ENCODE measurements around the gene TTC23L.

TTC23L gene

GRCh38 chr5:34833090-34833489 is 5.9 kb upstream of the TTC23L start:
- no peak for DNase-seq (ENCODE audit: low read depth, low spot score)

GRCh38 chr5:34833976-34834793 is 4.8 kb upstream of the TTC23L start:
- no peak for DNase-seq (ENCODE audit: low read depth, low spot score)

DNA sequence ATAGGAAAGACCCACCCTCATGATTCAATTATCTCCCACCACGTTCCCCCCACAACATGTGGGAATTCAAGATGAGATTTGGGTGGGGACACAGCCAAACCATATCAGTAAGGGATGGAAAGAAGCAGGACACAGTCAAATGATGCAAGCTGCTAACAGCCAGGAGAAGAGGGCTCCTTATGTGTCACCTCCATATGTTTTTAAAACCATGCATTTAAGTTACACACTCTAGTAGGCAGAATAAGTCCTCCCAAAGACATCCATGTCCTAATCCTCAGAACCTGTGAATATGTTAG is 4.2 kb upstream of the TTC23L start:
- no peak for DNase-seq (ENCODE audit: low read depth, low spot score)

DNA sequence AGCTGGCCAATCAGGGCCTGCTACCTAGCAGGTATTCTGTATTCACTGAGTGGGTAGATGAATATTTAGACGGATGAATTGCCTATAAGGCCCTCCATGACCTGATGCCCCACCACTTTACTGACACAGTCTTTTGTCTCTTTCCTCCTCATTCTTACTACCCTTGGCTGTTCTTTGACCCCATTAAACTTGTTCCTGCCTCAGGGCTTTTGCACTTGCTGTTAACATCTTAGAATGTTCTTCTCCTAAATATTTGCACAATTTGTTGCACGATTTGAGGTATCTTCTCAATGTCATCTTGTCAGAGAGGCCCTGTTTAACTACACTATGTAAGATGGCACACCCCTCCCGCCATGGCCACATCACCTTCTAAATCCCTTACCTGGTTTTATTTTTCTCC is 3.3 kb upstream of the TTC23L start:
- no peak for DNase-seq (ENCODE audit: low read depth, low spot score)

- DNase-seq (ENCODE audit: low read depth, low spot score) = no peak
Observed at GRCh38 chr5:34841816-34842215, 2.9 kb downstream of the TTC23L start.

DNA sequence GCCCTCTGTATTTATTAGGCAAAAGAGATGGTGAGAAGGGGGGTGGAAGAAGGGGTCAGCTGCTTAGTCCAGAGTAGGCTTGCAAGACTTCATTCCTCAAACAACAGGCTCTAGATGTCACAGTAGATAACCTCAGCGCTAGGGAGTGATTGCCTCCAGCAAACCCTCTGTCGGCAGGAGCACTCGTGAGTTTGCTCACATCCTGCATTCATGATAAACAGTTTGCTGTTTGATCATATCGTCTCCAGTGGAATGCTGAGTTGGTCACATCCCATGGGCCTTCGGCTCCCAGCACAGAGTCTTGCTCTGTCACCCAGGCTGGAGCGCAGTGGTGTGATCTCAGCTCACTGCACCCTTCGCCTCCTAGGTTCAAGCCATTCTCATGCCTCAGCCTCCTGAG is 3.6 kb downstream of the TTC23L start:
- peak; percentile 52 for DNase-seq (ENCODE audit: low read depth, low spot score)

- DNase-seq (ENCODE audit: low read depth, low spot score) = no peak
Observed at GRCh38 chr5:34843497-34843896, 4.5 kb downstream of the TTC23L start.

- DNase-seq (ENCODE audit: low read depth, low spot score) = no peak
Observed at GRCh38 chr5:34844106-34844505, 5.1 kb downstream of the TTC23L start.

DNA sequence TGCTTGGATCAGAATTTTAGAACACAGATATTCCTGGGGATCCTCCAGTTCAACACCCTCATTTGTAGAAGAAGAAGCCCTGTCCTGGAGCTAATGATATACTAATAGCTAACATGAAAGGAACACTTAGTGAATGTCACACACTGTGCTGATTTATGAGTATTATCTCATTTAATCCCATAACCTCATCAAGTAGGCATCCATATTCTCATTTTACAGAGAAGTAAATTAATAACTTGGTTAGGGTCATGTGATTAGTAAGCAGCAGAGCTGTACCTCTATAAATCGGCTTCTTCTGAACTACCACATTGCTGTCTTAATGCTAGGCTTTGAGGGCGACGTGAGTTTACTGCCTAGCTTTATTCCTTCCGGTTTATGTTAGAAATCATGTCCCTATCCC is 6.0 kb downstream of the TTC23L start:
- no peak for DNase-seq (ENCODE audit: low read depth, low spot score)

DNA sequence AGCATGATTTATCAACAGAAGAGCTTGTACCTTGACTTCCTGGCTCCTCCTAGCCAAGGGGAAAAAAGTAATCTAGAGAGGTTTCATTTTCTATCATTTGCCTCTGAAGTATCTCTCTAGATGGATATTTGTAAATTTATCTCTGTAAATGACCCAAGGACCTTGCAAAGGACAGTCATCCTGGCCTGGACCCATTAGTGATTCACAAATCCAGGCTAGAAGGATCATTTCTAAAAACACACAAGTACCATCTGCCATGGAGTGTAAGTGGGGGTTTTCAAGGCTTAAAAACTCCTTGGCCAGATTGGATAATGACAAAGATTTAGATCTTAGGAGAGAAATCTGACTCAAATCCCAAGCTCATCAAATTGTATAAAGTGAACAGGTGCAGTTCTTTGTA is 8.1 kb downstream of the TTC23L start:
- DNase-seq (ENCODE audit: low read depth, low spot score) = no peak

- no peak for DNase-seq (ENCODE audit: low read depth, low spot score)
Observed at GRCh38 chr5:34847552-34847951, 8.6 kb downstream of the TTC23L start.

DNA sequence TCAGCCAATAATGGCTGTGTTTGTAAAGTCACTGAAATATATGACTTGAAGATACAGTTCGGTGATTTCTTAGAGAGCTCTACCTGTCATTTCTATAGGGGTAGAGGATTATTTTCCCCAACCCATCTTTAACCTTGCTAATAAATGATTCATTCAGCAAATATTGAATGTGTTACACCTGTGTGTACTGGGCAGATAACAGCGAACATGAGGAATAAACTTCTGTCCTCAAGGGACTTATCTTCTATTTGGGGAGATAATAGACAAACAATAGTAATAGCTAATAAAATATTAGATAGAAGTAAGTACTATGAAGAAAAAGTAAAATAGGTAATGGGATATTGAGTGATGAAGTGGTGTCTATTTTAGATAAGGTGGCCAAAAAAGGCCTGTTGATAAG is 9.3 kb downstream of the TTC23L start:
- DNase-seq (ENCODE audit: low read depth, low spot score) = no peak

DNA sequence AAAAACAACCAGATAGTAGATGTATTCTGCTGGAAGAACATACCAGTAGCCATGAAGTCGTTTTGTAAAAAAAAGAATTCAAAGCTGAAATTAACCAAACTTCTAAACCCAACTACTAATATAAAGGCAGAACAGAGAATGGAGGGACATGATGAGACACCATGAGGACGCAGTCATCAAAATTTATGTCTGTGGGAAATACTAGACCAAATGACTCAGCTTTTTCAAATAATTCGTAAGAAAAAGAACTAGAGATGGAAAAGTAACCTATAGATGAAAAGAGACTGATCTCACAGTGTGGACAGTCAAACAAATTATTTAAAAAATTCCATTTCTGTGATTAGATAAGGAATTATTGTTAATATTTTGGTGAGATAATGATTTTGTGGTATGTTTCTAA is 10.3 kb downstream of the TTC23L start:
- no peak for DNase-seq (ENCODE audit: low read depth, low spot score)

DNA sequence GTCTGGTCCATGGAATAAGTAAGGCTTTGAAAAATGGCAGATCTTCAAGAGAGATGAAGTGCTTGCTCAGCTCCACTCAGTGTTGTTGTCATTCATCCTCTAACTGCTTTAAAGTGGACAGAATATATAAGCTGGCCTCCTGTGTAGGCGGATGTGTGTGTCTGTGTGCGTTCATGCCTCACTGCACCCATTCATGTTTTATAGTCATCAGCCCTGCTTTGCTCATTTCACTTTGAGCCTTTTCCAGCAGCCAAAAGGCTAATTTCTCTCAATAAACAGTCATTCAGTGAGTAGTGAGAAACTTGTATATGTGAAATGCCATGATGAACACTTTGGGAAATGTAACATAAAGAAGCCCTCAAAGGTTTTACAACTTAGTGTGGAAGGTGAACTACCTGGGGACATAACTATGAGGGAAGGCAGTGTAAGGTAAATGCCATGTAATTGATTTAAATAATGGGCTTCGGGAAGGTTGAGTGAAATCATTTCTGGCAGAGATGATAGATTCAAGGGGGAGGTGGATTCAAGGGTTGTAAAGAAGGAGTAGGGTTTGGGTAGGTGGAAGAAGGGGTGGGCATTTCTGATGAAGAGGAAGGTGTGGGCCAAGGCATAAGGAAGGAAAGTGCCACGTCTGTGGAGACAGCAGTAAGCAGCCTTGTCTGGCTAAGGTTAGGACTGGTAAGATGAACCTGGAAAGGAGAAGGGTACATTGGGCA is 15.7 kb downstream of the TTC23L start:
- DNase-seq (ENCODE audit: low read depth, low spot score) = no peak

DNA sequence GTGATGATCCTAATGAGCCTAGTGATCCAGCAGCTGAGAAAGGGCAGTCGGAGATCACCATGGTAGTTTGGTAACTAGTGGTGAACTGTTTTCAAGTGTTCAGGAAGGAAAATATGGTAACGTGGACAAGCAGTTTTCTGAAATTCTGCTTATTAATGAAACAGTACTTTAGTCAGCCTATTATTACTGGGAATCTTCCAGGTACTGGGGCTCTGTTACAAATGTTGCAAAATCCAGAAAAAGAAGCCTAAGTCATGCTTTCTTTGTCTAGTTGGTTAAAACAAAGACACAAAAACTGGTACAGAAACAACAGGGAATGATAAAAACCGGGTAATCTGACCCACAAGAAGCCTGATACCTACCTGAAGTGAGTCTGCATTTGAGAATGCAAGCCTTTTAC is 18.2 kb downstream of the TTC23L start:
- DNase-seq (ENCODE audit: low read depth, low spot score) = no peak

GRCh38 chr5:34857894-34858293 is 18.9 kb downstream of the TTC23L start:
- DNase-seq (ENCODE audit: low read depth, low spot score) = no peak

DNA sequence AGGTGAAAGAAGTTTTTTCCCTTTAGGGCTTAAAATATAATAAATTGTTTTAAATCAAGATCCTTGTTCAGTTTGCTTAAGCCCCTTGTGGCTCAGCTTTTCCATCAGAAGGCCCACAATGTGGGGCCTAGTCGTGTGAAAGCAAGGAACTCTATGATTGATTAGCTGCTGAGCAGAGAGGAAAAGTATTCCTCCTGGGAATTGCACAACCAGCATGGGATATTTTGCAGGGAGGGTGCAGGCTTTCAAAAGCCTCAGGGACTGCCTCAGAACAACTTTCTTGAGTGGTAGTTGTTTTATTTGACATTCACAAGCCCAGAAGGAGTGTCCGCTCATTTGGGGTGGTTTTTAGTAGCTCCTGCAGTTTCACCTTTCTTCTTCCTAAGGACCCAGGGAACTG is 19.8 kb downstream of the TTC23L start:
- DNase-seq (ENCODE audit: low read depth, low spot score) = no peak

DNA sequence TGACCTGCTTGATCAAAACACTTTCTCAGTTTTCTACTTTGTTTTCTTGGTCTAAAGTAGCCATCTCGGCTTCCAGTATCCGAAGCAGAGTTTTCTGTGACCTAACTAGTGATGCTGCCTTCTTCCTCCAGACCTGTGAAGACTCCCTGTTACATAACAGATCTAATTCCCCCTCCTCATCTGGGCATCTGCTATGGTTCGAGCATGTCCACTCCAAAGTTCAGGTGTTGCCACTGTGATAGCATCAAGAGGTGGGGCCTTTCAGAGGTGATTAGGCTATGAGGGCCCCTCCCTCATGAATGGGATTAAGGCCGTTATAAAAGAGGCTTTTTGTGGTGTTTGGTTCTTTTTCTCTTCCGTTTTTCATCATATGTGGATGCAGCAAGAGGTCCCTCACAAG is 20.3 kb downstream of the TTC23L start:
- no peak for DNase-seq (ENCODE audit: low read depth, low spot score)

DNA sequence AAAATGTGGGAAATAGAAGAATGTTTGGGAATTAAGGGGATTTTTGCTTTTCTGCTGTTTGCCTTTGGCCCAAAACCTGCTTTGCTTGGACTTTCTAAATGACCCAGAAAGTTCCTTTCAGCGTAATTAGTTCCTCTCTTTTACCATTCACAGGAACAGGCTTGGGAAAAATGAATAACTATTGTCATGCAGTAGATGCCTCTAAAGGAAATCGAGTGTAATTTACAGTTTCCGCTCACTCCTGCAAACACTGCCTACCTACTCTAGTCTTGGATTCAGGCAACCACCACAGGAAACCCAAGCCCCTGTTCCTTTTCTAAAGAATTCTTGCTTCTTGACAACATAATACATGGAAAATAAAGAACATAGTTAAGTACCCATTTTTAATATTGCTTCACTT is 25.0 kb downstream of the TTC23L start:
- no peak for DNase-seq (ENCODE audit: low read depth, low spot score)

DNA sequence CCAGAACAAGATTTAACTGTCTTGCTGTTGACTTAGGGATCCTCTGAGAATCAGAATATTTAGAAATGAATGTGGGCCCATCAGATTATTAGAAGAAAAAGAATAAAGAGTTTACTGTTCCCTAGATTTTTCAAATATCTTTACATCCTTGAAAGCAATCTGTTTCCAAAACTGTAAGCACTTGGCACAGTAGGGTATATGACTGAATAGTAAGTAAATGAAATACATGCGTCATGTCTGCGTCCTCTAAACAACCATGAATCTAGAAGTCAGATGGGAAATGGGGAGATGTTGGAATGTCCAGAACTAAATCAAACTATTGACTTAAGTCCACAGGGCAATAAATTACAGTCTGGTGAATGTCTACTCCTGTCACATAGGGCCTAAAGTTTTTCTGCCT is 26.1 kb downstream of the TTC23L start:
- no peak for DNase-seq (ENCODE audit: low read depth, low spot score)

DNA sequence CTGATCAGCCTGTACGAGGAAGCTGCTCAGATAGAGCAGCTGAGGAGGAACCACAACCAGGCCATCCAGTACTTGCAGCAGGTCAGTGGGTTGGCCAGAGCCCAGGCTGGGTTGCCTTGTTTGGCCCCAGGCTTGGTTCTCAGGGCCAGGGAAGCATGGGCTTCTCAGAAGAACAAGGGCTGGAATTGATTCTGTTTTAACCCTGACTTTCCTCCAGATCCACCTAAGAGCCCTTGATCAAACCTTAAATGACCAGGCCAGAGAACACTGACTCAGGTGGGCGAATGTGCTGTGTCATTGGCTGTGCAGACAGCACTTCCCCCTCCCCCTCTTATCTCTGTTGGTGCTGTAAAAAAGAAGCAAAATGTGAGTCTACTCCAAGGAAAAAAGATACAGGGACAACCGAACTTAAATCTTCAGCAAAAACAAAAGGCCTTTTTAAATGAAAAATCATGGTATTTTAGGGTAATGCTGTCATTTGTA is 28.1 kb downstream of the TTC23L start:
- DNase-seq (ENCODE audit: low read depth, low spot score) = peak; percentile 85

DNA sequence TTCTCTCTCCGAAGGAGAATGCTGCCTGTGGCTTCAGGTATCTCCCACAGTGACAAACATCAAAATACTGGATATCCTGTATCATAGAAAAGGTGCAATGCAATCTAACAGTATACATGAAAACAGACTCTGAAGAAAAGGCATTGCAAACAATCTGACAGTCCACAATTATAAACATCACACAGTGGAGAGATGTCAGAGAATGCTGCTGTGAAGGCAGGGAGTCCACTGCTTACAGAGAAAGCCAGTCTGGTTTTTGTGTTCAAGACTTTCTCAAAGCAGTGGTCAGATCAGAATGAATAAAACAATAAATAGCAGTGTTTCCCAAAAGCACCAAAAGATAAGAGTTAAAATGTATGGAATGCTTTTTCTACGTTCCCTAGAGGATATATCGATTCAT is 28.7 kb downstream of the TTC23L start:
- no peak for DNase-seq (ENCODE audit: low read depth, low spot score)

DNA sequence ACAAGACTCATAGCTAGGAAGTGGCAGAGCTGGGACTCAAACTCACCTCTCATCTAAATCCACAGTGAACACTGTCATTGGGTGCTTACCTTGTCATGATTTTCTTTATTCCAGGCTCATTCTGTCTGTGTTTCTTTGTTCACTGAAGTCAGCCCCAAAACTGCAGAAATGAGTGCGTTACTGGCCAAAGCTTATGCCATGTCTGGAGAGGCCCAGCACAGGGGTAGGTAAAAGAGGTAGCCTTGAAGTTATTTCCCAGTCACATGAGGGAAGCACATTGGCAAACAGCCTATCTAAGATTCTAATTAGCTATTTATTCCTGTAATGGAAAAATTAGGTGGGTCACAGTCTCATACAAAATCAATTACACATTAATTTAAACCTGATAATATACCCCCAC is 29.8 kb downstream of the TTC23L start:
- no peak for DNase-seq (ENCODE audit: low read depth, low spot score)
